Cerebellar nuclear complex (tissue), 1 donor: ENCODE data around the gene CCDC32.
A peak's percentile ranks its signal among the peaks of the same experiment; 100 is the strongest.
"Not testable (repeated sequence)": the region's sequence is repeated elsewhere in the genome, so short reads cannot be mapped to it uniquely, and the experiment has no call there.

ENCODE experiments used
- DNase-seq, 2 experiments: peaks; one replicate each; lab custom pipeline; 2025; lab: John Stamatoyannopoulos, UW

CCDC32 gene, protein sequence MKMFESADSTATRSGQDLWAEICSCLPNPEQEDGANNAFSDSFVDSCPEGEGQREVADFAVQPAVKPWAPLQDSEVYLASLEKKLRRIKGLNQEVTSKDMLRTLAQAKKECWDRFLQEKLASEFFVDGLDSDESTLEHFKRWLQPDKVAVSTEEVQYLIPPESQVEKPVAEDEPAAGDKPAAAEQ

DNA sequence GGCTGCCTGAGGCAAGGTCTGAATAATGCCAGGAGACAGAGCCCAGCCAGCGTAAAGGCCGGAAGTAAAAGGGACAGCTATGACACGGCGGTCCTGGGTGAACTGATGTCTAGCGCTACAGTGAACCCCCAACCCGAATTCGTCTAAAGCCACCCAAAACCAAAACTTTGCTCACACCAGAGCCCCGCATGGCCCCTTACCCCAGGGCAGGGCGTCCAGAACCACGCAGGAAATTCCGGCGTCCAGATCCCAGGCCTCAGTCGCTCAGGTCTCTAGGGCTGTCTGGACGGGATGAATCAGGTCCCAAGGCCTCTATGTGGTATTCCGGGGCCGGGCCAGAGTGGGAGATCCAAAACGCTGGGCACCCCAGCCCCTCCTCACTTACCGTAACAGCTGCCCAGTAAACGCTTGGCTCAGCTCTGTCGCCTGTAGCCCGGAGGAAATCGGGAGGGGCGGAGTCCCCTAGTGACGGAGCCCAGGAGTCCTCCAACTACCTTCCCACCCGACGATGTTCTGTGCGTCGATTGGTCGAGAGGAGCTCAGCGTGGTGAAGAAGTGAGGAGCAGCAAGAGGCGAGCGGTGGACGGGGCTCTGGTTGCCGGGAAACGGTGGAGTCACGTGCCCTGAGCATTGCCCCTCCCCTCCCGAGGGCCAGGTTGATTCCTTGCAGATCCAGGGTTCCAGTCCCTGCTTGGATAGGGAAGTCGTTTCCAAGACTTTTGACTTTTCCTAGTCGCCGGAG is at the start of gene CCDC32:
Gene CCDC32 (minus strand): TSS at position 452 of the 742 bp plus-strand sequence. CDS start 2,027 bp downstream, outside the sequence.
- peak; percentile 99 to 100 for DNase-seq

DNA sequence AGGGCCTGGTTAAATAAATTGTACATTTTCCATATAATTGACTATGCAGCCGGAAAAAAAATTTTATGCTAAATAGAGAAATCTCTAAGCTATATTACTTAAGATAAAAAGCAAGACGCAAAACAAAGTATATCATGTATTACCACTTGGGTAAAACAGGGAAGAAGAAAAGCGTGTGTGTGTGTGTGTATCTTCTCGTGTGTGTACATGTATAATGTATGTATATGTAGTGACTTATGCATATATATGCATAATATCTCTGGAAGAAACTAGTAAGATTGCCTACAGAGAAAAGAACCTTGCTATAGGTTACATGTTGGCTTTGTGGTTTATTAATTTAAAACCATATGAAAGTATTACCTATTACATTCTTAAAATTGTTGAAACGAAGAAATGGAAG is 48.2 kb upstream of the CCDC32 start:
- no peak for DNase-seq

DNA sequence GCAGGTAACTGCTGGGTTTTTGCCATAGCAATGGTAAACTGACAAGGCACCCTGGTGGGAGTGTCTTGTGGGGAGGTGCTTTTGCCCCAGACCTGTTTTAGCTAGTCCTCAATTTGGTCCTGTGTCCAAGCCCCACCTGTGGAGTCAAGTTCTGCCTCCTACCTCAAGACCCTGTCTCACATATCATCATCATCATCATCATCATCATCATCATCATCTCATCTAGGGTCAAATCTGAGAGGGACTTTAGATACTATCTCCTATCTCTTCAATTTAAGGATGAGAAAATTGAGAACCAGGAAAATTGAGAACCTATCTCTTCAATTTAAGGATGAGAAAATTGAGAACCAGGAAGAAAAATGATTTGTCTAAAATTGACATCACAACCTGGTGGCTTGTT is 39.1 kb upstream of the CCDC32 start:
- DNase-seq, result no peak

DNA sequence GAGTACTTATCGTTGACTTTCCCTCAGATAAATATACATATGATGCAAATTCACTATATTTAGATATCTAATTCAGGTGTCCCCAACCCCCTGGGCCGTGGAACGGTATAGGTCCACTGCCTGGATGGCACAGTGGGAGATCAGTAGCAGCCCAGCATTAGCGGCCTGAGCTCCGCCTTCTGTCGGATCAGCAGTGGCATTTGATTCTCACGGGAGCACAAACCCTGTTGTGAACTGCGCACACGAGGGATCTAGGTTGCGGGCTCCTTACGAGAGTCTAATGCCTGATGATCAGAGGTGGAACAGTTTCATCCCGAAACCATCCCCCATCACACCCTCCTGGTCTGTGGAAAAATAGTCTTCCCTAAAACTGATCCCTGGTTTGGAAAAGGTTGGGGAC is 36.1 kb upstream of the CCDC32 start:
- DNase-seq, result no peak

DNA sequence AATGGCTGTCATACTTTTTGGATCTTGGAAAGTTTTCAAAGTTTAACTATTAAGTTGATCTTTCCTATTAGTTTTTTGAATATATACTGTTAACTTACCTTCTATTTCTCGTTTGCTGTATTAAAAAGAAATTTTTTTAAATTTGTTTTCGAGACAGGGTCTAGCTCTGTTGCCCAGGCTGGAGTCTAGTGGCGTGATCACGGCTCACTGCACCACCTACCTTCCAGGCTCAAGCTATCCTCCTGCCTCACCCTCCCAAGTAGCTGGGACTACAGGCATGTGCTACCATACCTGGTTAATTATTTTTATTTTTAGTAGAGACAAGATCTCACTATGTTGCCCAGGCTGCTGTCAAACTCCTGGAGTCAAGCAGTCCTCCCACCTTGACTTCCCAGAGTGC is 33.8 kb upstream of the CCDC32 start:
- no peak for DNase-seq

DNA sequence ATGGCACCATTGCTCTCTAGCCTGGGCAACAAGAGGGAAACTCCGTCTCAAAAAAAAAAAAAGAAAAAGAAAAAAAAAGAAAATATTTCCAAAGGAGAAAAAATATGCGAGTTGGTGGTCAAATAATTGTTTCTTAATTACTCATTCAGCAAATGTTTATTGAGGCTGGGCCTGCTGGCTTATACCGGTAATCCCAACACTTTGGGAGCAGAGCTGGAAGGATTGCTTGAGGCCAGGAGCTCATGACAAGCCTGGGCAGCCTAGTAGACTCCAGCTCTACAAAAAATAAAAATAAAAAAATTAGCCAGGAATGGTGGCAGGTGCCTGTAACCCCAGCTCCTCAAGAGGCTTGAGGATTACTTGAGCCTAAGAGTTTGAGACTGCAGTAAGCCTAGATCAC is 33.3 kb upstream of the CCDC32 start:
- DNase-seq, result no peak

DNA sequence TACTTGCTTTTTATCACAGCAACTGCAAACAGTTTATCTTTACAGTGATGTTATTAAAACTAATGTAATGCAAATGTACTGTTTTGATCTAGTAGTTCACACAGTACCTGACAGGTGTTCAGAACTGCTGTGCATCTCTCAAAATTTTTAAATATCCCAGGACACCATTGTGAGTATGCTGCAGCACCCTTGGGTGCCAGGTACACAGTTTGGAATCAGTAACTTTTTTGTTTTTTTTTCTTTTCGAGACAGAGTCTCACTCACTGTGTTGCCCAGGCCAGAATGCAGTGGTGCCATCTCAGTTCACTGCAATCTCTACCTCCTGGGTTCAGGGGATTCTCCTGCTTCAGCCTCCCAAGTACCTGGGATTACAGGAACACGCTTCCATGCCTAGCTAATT is 32.2 kb upstream of the CCDC32 start:
- no peak for DNase-seq

DNA sequence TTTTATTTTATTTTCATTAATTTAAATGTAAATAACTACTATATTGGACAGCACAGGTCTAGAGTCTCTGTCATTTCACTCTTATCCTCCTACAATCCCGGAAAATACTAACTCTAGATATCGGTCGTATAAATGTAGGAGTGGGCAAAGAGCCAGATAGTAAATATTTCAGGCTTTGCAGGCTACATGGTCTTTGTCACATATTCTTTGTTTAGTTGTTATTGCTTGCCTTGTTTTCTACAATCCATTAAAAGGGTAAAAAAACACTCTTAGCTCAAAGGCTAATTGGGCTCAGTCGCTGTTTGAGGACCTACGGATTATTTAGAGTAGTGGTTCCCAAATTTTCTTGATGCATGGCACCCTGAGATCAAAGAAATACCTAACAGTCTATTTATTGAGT is 30.9 kb upstream of the CCDC32 start:
- DNase-seq, result no peak

DNA sequence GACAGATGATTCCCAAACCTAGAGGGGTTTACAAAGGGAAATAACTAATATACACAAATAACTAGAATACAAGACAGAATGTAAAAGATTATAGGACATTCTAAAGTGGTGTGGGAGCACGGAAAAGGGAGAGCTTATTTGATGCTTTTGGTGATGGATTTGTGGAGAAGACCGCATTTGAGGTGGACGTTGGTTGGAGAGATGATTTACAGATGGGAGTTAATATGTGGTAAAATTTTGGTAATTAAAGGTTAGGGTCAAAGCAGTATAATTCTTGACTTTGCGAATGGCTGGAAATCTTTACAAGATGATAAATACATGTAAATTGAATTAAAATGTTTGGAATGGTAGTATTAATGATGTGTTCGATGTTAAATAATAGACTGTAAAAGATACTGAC is 30.4 kb upstream of the CCDC32 start:
- no peak for DNase-seq

DNA sequence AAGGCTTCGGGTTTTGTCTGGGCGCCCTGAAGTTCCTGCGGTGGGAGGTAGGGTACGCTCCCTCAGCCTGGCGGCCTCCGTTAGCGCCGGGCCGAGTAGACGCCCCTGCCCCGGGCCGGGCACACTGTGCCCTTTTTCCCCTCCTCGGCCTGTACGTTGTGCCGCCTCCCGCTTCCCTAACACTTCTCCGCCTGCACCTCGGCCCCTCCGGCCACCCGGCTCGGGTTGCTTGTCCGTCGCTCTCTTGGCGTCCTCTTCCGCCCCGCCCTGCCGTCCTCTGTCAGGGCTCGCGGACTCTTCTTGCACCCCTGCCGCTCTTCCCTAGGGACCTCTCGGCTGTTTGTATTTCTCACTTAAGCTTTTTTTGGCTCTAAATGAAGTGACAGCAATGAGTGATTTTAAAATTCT is 29.6 kb upstream of the CCDC32 start:
- DNase-seq, result no peak

DNA sequence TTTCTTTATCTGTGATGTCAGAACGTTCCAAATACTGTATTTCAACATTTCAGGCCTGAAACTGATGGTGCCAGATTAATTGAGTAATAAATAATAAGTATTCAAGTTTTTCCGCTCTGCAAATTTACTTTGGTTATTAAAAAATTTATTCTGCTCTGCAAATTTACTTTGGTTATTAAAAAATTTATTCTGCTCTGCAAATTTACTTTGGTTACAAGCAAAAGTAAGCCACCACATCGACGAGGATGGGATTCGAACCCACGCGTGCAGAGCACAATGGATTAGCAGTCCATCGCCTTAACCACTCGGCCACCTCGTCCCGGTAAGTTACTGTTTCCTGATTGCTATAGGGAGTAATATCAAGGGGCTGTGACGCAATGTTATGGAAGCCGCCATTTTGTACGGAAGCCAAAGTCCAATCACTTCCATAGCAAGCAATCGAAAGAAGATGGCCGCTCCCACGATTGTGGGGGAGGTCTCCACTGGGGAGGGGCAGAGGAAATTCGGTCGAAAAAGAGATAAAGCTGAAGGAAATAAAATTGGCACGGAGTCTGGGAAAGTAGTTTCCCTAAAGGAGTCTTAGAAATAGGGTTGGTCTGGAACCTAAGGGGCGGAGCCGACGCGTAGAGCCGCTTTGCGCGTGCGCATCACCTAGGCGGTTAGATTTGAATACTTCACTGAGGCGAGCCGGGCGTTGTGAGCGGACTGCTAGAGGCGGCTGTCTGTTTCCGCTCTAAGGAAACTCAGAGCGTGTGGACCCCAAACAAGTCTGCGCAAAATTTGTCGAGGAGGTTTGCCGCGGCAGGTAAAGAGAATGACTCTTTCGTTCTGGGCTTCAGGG is 29.0 kb upstream of the CCDC32 start, which contains the start of gene KNL1:
Gene KNL1 (plus strand): TSS at position 662 of the 841 bp plus-strand sequence. CDS start 8,683 bp downstream, outside the sequence.
- DNase-seq, result peak; percentile 46 to 94

DNA sequence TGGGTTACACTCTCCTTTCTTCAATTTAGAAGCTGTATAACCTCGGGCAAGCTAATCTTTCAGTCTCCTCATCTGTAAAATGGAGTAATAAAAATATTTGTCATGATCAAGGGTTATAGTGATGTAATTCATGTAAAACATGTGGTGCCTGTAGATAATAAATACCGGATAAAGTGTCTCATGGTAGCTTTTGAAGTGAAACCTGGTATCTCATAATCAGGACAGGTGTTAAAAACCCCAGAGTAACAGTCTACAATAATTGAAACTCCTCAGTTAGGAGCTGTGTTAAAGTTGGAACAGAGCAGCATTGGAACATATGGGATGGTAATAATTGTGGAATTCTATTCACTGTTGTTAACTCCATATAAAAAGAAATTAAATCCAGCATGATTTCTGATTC is 28.3 kb upstream of the CCDC32 start:
- no peak for DNase-seq

DNA sequence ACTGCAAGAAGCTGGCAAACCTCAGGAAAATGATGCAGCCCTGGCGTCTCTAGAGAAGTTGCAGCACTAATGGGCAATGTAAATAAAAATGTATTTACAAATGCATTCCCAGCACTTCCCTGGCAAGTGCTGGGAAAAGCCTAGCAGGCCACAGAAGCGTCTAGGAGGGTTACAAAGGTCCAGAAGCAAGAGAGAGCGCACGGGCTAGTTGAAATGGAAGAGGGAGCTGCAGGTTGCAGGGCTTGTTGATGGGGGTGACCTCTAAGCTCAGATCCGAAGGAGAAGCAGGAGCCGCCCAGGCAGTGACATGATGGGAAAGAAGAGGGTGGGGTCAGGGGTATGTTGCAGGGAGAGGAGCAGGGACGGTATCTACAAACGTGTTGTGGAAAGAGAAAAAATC is 26.5 kb upstream of the CCDC32 start:
- no peak for DNase-seq

DNA sequence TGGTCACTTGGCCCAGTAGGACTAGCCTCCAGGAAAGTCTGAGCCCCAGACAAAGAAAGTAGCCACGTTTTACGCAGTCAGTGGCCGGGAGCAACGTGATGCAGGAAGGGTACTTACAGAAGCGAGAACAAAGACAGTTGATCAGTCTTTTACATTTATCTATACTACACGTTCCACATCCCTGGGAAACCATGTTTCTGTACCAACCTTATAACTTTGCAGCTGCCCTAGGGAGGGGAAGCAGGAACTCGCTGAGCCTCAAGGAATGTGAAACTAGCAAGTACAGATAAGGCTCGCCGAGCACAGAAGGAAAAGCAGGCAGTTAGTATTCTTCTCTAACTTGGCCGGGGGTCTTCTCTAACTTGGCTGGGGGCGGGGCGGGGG is 25.8 kb upstream of the CCDC32 start:
- no peak for DNase-seq

DNA sequence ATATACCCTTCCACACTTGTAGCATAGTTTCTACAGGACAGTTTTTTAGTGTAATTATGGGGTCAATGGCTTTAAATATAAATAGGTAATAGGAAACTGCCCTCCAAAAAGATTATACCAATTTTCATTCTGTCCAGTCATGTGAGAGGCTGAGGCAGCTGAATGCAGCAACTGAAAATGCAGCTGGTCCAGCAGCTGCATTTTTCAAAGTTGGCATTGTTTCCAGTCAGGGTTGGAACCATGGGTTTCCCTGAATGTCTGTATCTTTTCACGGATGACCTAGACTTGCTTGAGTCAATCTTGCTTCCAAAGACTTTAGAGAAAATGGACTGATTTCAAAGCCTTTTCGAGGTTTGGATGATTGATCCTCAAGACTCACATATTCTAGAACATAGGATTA is 19.3 kb upstream of the CCDC32 start:
- no peak for DNase-seq

DNA sequence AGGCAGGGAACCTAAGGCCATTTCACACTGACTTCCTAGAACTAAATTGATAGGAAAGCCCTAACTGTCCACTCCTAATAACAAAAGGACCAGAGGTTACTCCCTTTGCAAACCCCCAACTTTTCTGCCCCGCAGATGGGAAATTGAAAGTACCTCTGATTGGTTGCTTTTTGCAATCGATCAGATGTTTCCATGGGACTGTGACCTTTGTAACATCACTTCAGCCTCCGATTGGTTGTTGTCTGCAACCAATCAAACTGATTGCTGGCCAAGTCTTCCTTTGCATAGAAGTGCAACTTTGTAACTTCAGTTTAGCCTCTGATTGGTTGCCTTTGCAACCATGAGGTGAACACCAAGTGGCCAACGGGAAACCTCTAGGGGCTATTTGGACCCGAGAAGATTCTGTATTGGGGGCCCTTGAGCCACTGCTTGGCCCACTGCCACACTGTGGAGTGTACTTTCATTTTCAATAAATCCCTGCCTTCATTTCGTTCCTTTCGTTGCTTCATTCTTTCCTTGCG is 17.9 kb upstream of the CCDC32 start:
- DNase-seq, result no peak

DNA sequence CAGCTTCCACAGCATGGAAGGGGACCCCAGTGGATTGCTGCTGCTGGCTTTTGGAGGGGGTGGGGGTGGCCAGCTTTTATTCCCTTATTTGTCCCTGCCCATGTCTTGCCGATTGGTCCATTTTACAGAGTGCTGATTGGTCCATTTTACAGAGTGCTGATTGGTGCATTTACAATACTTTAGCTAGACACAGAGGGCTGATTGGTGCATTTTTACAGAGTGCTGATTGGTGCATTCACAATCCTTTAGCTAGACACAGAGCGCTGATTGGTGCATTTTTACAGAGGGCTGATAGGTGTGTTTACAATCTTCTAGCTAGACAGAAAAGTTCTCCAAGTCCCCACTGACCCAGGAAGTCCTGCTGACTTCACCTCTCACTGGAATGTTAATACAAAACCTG is 17.0 kb upstream of the CCDC32 start:
- not testable (repeated sequence) for DNase-seq

DNA sequence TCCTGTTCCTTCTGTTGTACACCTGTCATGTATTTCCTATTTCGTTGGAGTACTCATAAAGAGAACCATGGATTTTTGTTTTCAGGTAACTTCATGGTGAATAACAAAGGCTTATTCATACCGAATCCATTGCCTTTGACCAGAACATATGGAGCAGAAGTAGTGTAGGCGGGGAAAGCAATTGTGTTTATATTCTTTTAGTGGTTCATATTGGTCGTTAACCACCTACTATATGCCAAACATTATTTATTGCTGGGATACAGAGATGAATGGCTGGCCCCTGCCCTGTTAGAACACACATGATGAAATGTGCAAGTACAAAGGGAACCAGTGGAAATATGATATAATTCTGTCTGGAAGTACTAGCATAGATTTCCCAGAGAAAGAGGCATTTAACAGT is 14.1 kb upstream of the CCDC32 start:
- DNase-seq, result no peak

DNA sequence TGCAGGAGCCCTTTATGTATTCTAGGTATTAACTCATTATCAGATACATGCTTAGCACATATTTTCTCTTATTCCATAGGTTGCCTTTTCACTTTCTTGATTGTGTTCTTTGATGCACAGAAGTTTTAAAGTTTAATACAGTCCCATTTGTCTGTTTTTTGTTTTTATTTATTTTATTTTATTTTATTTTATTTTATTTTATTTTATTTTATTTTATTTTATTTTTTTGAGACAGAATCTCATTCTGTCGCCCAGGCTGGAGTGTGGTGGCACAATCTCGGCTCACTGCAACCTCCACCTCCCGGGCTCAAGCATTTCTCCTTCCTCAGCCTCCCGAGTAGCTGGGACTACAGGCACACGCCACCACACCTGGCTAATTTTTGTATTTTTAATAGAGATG is 12.1 kb upstream of the CCDC32 start:
- not testable (repeated sequence) for DNase-seq

DNA sequence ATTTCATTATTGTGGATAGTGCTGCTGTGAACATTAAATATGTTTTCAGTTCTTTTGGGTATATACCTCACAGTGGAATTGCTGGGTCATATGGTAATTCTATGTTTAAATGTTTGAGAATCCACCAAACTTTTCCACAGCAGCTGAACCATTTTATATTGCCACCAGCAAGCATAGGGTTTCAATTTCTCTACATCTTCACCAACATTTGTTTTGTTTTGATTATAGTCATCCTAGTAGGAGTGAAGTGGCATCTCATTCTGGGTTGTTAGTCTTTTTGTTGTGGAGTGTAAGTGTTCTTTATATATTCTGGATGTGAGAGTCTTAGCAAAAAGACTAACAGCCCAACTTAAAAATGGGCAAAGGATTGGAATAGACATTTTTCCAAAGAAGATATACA is 10.3 kb upstream of the CCDC32 start:
- DNase-seq, result no peak

DNA sequence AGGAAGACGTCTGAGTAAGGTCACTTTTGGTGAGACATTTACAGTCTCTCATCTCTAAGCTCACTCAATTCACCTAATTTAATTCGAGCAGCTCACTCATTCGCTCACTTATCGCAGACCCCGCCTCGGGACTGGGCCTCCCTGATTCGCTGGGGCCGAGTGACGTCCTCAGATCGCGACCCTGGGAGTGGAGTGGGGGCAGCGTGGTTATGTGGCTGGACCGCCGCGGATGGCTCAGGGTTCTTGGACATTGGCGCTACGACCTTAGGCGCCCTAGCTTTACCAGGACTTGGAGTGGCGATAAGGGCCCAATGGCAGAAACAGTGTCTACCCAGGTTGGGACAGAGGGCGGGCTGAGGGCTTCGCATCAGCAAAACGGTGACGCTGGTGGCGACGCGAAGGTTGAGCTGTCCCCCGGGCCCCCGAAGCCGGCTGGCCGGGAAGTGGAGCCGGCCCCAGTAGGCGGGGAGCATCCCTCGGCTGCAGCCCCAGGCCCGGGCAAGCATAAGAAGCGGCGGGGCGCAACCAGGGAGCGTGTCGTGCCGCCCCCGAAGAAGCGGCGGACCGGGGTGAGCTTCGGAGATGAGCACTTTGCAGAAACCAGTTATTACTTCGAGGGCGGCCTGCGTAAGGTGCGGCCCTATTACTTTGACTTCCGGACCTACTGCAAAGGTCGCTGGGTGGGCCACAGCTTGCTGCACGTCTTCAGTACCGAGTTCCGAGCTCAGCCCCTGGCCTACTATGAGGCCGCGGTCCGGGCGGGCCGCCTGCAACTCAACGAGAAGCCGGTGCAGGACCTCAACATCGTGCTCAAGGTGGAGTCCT is 4.5 kb upstream of the CCDC32 start, which contains the start of gene RPUSD2:
Gene RPUSD2 (plus strand): TSS at position 171 of the 825 bp plus-strand sequence. CDS start 39 bp downstream, at position 210.
- DNase-seq, result peak; percentile 64 to 97

DNA sequence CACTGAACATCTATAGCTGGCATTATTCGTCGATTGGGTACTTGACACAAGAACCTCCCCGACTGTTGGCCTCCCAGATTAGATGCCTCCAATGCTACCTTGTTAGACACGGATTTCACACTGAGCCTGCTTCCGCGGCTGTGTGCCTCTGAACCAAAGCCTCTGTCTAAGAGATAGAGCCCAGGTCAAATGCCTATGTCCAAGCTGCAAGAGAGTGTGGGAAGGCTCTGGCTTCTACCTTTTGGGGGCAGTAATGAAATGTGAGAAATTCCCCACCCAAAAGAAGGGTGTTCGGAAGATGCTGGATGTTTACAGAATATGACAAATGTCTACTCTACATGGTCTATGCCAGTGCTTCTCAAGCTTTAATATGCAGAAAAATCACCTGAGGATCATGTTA is 2.3 kb upstream of the CCDC32 start:
- DNase-seq, result no peak
